HG03139 (cell line): ENCODE results near the gene CHRNB4.
"Not testable (repeated sequence)": the region's sequence is repeated elsewhere in the genome, so short reads cannot be mapped to it uniquely, and the experiment has no call there.

Experiments
- ATAC-seq: cut with Tn5 transposase; IDR thresholded peaks from one replicate; pipeline ENCODE4 v1.9.1; 2021; ENCODE audit not compliant: unreplicated experiment

Gene CHRNB4

GRCh38 chr15:78641102-78641748 lies at the start of gene CHRNB4:
Gene CHRNB4 (minus strand): TSS chr15:78641210. CDS start chr15:78641133, 77 bp downstream.
- ATAC-seq: no peak

GRCh38 chr15:78689626-78690025 lies 48.6 kb upstream of the CHRNB4 start:
- no peak for ATAC-seq

- no peak for ATAC-seq
Observed at GRCh38 chr15:78685925-78686324, 44.9 kb upstream of the CHRNB4 start.

GRCh38 chr15:78685159-78685921 lies 44.3 kb upstream of the CHRNB4 start:
- no peak for ATAC-seq

GRCh38 chr15:78684657-78685056 lies 43.6 kb upstream of the CHRNB4 start:
- no peak for ATAC-seq

GRCh38 chr15:78683599-78683998 lies 42.6 kb upstream of the CHRNB4 start:
- ATAC-seq: not testable (repeated sequence)

- ATAC-seq: no peak
Observed at GRCh38 chr15:78682693-78683410, 41.8 kb upstream of the CHRNB4 start.

- no peak for ATAC-seq
Observed at GRCh38 chr15:78682004-78682651, 41.1 kb upstream of the CHRNB4 start.

- no peak for ATAC-seq
Observed at GRCh38 chr15:78681281-78682003, 40.4 kb upstream of the CHRNB4 start.

GRCh38 chr15:78680431-78681075 lies 39.5 kb upstream of the CHRNB4 start:
- ATAC-seq: no peak

GRCh38 chr15:78679089-78679511 lies 38.1 kb upstream of the CHRNB4 start:
- ATAC-seq: no peak

- ATAC-seq: no peak
Observed at GRCh38 chr15:78676424-78677110, 35.6 kb upstream of the CHRNB4 start.

- no peak for ATAC-seq
Observed at GRCh38 chr15:78675617-78676360, 34.8 kb upstream of the CHRNB4 start.

GRCh38 chr15:78675206-78675605 lies 34.2 kb upstream of the CHRNB4 start:
- no peak for ATAC-seq

- ATAC-seq: no peak
Observed at GRCh38 chr15:78673917-78674444, 33.0 kb upstream of the CHRNB4 start.

- ATAC-seq: no peak
Observed at GRCh38 chr15:78673476-78673875, 32.5 kb upstream of the CHRNB4 start.

- ATAC-seq: no peak
Observed at GRCh38 chr15:78672285-78673014, 31.4 kb upstream of the CHRNB4 start.

- no peak for ATAC-seq
Observed at GRCh38 chr15:78671626-78672211, 30.7 kb upstream of the CHRNB4 start.
